K562 (cell line): ENCODE measurements around the gene ZNF609. TPM values are rescaled to one million over a fixed set of nuclear protein-coding genes. Genes with fewer than 3 reads are reported as not detected.

Source experiments
- ATAC-seq: fragments of 200-7000 bp; cut with Tn5 transposase; 3 replicates; pipeline ENCODE4 v1.9.1; 2020; ENCODE audit warnings: moderate library complexity
- BruUV-seq: library from RNA; stranded (reverse); fragments of 400-500 nt; replicated peaks from 2 replicates; lab custom pipeline; 2021; lab: Mats Ljungman, UMichigan
- CTCF ChIA-PET: fragments of 300-600 bp; formaldehyde crosslinking; extraction: SDS; loops from one replicate; lab custom pipeline; 2021; ENCODE audit warnings: low intra/inter-chr PET ratio; lab: Yijun Ruan, JAX
- POLR2A ChIA-PET: fragments of 300-600, 350-650 bp; sonication (Branson Sonifier 250); formaldehyde crosslinking; extraction: SDS; loops from one replicate; lab custom pipeline; 2021; ENCODE audit warnings: antibody characterized with exemption, inconsistent platforms; lab: Yijun Ruan, JAX
- DNase-seq, 4 experiments: peaks; one replicate each; pipeline versions ENCODE4 v3.0.0 to v3.0.0-alpha.2; 2011 to 2018; ENCODE audit warnings: low spot score in 3 of 4, mixed read lengths in 3 of 4; ENCODE audit errors: extremely low read depth in 1 of 4
- FAIRE-seq: peaks from 2 replicates; lab custom pipeline; 2011; peaks lifted over from hg19 to GRCh38; lab: Jason Lieb, UNC
- H2AFZ ChIP-seq: 2 replicates; pipeline ENCODE4 v1.6.0; 2011; ENCODE audit warnings: low read depth, low read length, control low read depth, inconsistent platforms
- H3K27ac ChIP-seq: fragments of 200-600 bp; 3 replicates; pipeline ENCODE4 v1.8.0; 2011; ENCODE audit warnings: low read depth, mild to moderate bottlenecking, control low read depth, inconsistent platforms, low read length, moderate library complexity, mixed read lengths; ENCODE audit errors: extremely low read depth
- H3K27me3 ChIP-seq, 2 experiments: fragments of 300-600 bp in 1 of 2; 2 replicates in 1 of 2; 3 replicates in 1 of 2; pipeline versions ENCODE4 v1.6.0 to v1.8.0; 2011; ENCODE audit warnings: inconsistent platforms in 2 of 2, low read length in 2 of 2, mild to moderate bottlenecking in 1 of 2, mixed read lengths in 1 of 2, moderate library complexity in 1 of 2; ENCODE audit not compliant: control insufficient read depth in 2 of 2, insufficient read depth in 2 of 2
- H3K36me3 ChIP-seq: fragments of 300-600 bp; 3 replicates; pipeline ENCODE4 v1.8.0; 2011; ENCODE audit warnings: mild to moderate bottlenecking, low read length, inconsistent platforms; ENCODE audit not compliant: control insufficient read depth, insufficient read depth
- H3K4me1 ChIP-seq, 2 experiments: fragments of 200-600 bp in 1 of 2; replicated peaks in 1 of 2; 2 replicates in 1 of 2; 3 replicates in 1 of 2; pipeline versions ENCODE4 v1.5.1 to v1.8.0; 2011; ENCODE audit warnings: inconsistent platforms in 2 of 2, low read length in 2 of 2, mild to moderate bottlenecking in 1 of 2, mixed read lengths in 1 of 2, moderate library complexity in 1 of 2; ENCODE audit not compliant: control insufficient read depth in 2 of 2, insufficient read depth in 2 of 2
- H3K4me2 ChIP-seq: 2 replicates; pipeline ENCODE4 v1.6.1; 2011; ENCODE audit warnings: low read length, control low read depth, inconsistent platforms, mixed read lengths; ENCODE audit not compliant: insufficient read depth
- H3K4me3 ChIP-seq: fragments of 200-600 bp; sonication (generic), shearing (Covaris generic); 2 replicates; pipeline ENCODE4 v1.5.1; 2016; ENCODE audit warnings: control low read depth, inconsistent platforms
- H3K79me2 ChIP-seq: fragments of 200-600 bp; 3 replicates; pipeline ENCODE4 v1.8.0; 2011; ENCODE audit warnings: low read length, inconsistent platforms; ENCODE audit not compliant: control insufficient read depth, insufficient read depth
- H3K9ac ChIP-seq, 2 experiments: 2 replicates each; pipeline versions ENCODE4 v1.6.0 to v1.6.1; 2011; ENCODE audit warnings: low read depth in 2 of 2, low read length in 2 of 2, control low read depth in 1 of 2, inconsistent platforms in 1 of 2, mild to moderate bottlenecking in 1 of 2, mixed read lengths in 1 of 2; ENCODE audit not compliant: insufficient read depth in 1 of 2
- H3K9me1 ChIP-seq: one replicate; pipeline ENCODE4 v1.6.0; 2011; ENCODE audit warnings: inconsistent platforms, mild to moderate bottlenecking, low read length, moderate library complexity; ENCODE audit not compliant: control insufficient read depth, insufficient read depth
- H3K9me3 ChIP-seq: replicated peaks from 2 replicates; pipeline ENCODE4 v1.5.1; 2011; ENCODE audit warnings: low read depth, low read length, inconsistent platforms; ENCODE audit not compliant: control insufficient read depth, insufficient read depth
- H4K20me1 ChIP-seq: replicated peaks from 2 replicates; pipeline ENCODE4 v1.6.1; 2011; ENCODE audit warnings: low read length, inconsistent platforms, mixed read lengths; ENCODE audit not compliant: control insufficient read depth, insufficient read depth
- CBFA2T2 ChIP-seq: fragments of 450-650 bp; conservative IDR thresholded peaks from 2 replicates; pipeline ENCODE4 v1.6.1; 2017; ENCODE audit warnings: mild to moderate bottlenecking
- KDM2B ChIP-seq: fragments of 250-450 bp; sonication (Bioruptor Pico); IDR thresholded peaks from 2 replicates; pipeline ENCODE4 v1.8.0; 2021; ENCODE audit warnings: mild to moderate bottlenecking, moderate library complexity
- PURB ChIP-seq: sonication (generic); formaldehyde crosslinking; IDR thresholded peaks from 2 replicates; pipeline ENCODE4 v1.9.0; 2021; ENCODE audit warnings: low read depth, mild to moderate bottlenecking, missing genetic modification reagents
- TCF3 ChIP-seq: sonication (generic); formaldehyde crosslinking; IDR thresholded peaks from 2 replicates; pipeline ENCODE4 v1.4.0; 2020; ENCODE audit warnings: mild to moderate bottlenecking, missing genetic modification reagents
- ZNF217 ChIP-seq: sonication (generic); formaldehyde crosslinking; IDR thresholded peaks from 2 replicates; pipeline ENCODE4 v1.8.0; 2022; ENCODE audit warnings: mild to moderate bottlenecking, missing genetic modification reagents
- WGBS: fragments of 100-300 bp; shearing (Covaris generic); methylation state at CpG from one replicate; pipeline ENCODE4 v1.1.6; 2016; ENCODE audit warnings: low coverage, mixed read lengths; ENCODE audit not compliant: insufficient coverage; ENCODE audit errors: missing lambda C conversion rate; 5-methylcytosine and 5-hydroxymethylcytosine counted together
- in situ Hi-C: fragments of 300-500 bp; cut with MboI; formaldehyde crosslinking; loops from 4 replicates; pipeline ENCODE4 v1.15.0; 2018; ENCODE audit warnings: inconsistent platforms, mixed read lengths
- intact Hi-C: fragments of 100-400 bp; cut with micrococcal nuclease; formaldehyde crosslinking; loops from 2 replicates; pipeline ENCODE4 v1.14.2; 2022
- polyA plus RNA-seq, 8 experiments: library from polyadenylated mRNA; depleted of rRNA in 4 of 8; stranded (reverse) in 5 of 8; unstranded in 3 of 8; fragments of >200 nt; fragmentation: Nextera tagmentation in 2 of 8; fragmentation: Illumina TruSeq in 1 of 8; extraction: Ambion mirVana in 2 of 8; extraction: Trizol in 1 of 8; gene quantifications; 2 replicates each; pipeline versions ENCODE4 v1.2.1 to v1.2.3, GENCODE V29; 2011 to 2014; ENCODE audit warnings: inconsistent platforms in 1 of 8, missing spikeins in 1 of 8
- total RNA-seq, 7 experiments: library from RNA; depleted of rRNA in 6 of 7; stranded (reverse); fragments of >200 nt in 6 of 7; fragmentation: Illumina TruSeq in 2 of 7; extraction: Trizol in 2 of 7; gene quantifications; 2 replicates each; pipeline versions ENCODE4 v1.2.1 to v1.2.3, GENCODE V29; 2011 to 2021; ENCODE audit warnings: low replicate concordance in 1 of 7
- TF ChIP-seq, protein P1 (sequence below): sonication (generic); formaldehyde crosslinking; IDR thresholded peaks from 2 replicates; pipeline ENCODE4 v1.8.1; 2023; ENCODE audit warnings: mild to moderate bottlenecking, missing genetic modification reagents
- TF ChIP-seq, protein P2 (sequence below): fragments of 450-650 bp; formaldehyde crosslinking; IDR thresholded peaks from 2 replicates; pipeline ENCODE4 v1.4.0; 2022; ENCODE audit warnings: mild to moderate bottlenecking, moderate library complexity

Gene ZNF609
- total and polyA plus RNA-seq, 9 of the 15 experiments (the other 6 are each of a cell fraction or from before 2014, with no cell fraction given), result 3.0 to 38.7 (median 17.8) TPM

DNA sequence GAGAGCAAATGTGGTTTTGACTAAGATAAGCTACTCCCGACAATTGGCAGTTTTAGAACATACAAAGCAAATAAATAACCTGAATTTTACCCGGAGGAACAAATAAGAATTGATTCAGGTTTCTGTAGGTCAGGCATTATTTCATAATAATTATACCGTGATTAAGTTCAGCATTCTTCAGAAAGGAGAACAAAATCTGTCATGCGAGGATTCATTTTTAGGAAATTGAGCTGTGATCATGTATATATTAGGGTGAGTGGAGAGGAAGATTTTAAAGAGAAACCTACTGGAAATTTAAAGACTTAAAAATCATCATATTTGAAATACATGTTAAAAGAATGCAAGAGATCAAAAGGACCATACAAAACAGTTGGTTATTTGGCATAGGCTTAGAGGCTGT is 20.5 kb downstream of the ZNF609 start:
- no peak overlapping the region for H3K27ac ChIP-seq
- TF ChIP-seq, protein P1, sequence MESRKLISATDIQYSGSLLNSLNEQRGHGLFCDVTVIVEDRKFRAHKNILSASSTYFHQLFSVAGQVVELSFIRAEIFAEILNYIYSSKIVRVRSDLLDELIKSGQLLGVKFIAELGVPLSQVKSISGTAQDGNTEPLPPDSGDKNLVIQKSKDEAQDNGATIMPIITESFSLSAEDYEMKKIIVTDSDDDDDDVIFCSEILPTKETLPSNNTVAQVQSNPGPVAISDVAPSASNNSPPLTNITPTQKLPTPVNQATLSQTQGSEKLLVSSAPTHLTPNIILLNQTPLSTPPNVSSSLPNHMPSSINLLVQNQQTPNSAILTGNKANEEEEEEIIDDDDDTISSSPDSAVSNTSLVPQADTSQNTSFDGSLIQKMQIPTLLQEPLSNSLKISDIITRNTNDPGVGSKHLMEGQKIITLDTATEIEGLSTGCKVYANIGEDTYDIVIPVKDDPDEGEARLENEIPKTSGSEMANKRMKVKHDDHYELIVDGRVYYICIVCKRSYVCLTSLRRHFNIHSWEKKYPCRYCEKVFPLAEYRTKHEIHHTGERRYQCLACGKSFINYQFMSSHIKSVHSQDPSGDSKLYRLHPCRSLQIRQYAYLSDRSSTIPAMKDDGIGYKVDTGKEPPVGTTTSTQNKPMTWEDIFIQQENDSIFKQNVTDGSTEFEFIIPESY (CRISPR knock-in tag), result no peak
- TF ChIP-seq KDM2B (CRISPR knock-in tag), result no peak
- no peak for TF ChIP-seq ZNF217
- TF ChIP-seq PURB, result no peak
- TF ChIP-seq, protein P2, sequence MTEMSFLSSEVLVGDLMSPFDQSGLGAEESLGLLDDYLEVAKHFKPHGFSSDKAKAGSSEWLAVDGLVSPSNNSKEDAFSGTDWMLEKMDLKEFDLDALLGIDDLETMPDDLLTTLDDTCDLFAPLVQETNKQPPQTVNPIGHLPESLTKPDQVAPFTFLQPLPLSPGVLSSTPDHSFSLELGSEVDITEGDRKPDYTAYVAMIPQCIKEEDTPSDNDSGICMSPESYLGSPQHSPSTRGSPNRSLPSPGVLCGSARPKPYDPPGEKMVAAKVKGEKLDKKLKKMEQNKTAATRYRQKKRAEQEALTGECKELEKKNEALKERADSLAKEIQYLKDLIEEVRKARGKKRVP (CRISPR knock-in tag), result no peak
- no peak for TF ChIP-seq TCF3
- TF ChIP-seq CBFA2T2, result no peak
- H2AFZ ChIP-seq, result no peak overlapping the region
- no peak for FAIRE-seq
- peaks cover 62% of the 10 kb centered on the region for H3K79me2 ChIP-seq
- H3K9me1 ChIP-seq, result no peaks in the 10 kb centered on the region
- H4K20me1 ChIP-seq, result peaks cover 5% of the 10 kb centered on the region; the same call in 1 of the 2 replicates
- no peak for DNase-seq
- CTCF ChIA-PET, result no interaction called here
- H3K36me3 ChIP-seq, result peaks cover 38% of the 10 kb centered on the region
- BruUV-seq, result no TSS peak
- intact Hi-C loops, result no loop called here
- in situ Hi-C loops, result no loop called here
- H3K4me2 ChIP-seq, result no peak overlapping the region
- H3K9ac ChIP-seq, result no peak overlapping the region
- no peak for ATAC-seq
- no peaks in the 10 kb centered on the region; a peak in 1 of 5 replicates for H3K4me1 ChIP-seq
- WGBS, result 74% methylated on average over 4 of the region's 4 CpGs
- no peaks in the 10 kb centered on the region for H3K27me3 ChIP-seq
- POLR2A ChIA-PET, result interaction anchor here (1.0 to 8.6 kb wide), 2 partner anchors 12 to 21 kb away, joined by 4 to 38 read pairs; partner anchors contain the start of gene ZNF609
- no peak overlapping the region for H3K4me3 ChIP-seq
- no peaks in the 10 kb centered on the region for H3K9me3 ChIP-seq
